GM23338 (cell line): Measurements from ENCODE around the gene SSTR5. TPM values are rescaled to one million over a fixed set of nuclear protein-coding genes. Genes with fewer than 3 reads are reported as not detected.

Experiments used
- ATAC-seq: fragments of 200-7000 bp; cut with Tn5 transposase; 3 replicates; pipeline ENCODE4 v1.9.1; 2020
- DNase-seq: peaks from one replicate; pipeline ENCODE4 v3.0.0-alpha.2; 2015; ENCODE audit warnings: low spot score
- H2AFZ ChIP-seq: fragments of 200-600 bp; sonication (generic); 2 replicates; pipeline ENCODE4 v1.8.0; 2016; ENCODE audit warnings: antibody characterized with exemption, mild to moderate bottlenecking, moderate library complexity
- H3F3A ChIP-seq: fragments of 200-600 bp; sonication (generic); replicated peaks from 2 replicates; pipeline ENCODE4 v1.8.0; 2017; ENCODE audit warnings: antibody characterized with exemption, mixed run types, low read depth
- H3K27ac ChIP-seq: fragments of 200-600 bp; sonication (generic); 2 replicates; pipeline ENCODE4 v1.6.1; 2016; ENCODE audit warnings: low read depth
- H3K27me3 ChIP-seq: fragments of 200-600 bp; sonication (generic); 2 replicates; pipeline ENCODE4 v1.8.0; 2016; ENCODE audit warnings: mild to moderate bottlenecking, mixed run types, moderate library complexity; ENCODE audit not compliant: insufficient read depth
- H3K36me3 ChIP-seq: fragments of 200-600 bp; sonication (generic); 2 replicates; pipeline ENCODE4 v1.8.0; 2016; ENCODE audit warnings: mild to moderate bottlenecking; ENCODE audit not compliant: insufficient read depth
- H3K4me1 ChIP-seq: fragments of 200-600 bp; sonication (generic); 2 replicates; pipeline ENCODE4 v1.8.0; 2016; ENCODE audit warnings: mild to moderate bottlenecking, moderate library complexity; ENCODE audit not compliant: insufficient read depth
- H3K4me2 ChIP-seq: fragments of 200-600 bp; sonication (generic); 2 replicates; pipeline ENCODE4 v1.7.1; 2017; ENCODE audit warnings: mixed run types
- H3K4me3 ChIP-seq: fragments of 200-600 bp; sonication (generic); 2 replicates; pipeline ENCODE4 v1.6.1; 2016; ENCODE audit warnings: mixed run types
- H3K79me2 ChIP-seq: fragments of 200-600 bp; sonication (generic); replicated peaks from 2 replicates; pipeline ENCODE4 v1.8.0; 2017; ENCODE audit warnings: mild to moderate bottlenecking; ENCODE audit not compliant: insufficient read depth
- H3K9me2 ChIP-seq: fragments of 200-600 bp; sonication (generic); 2 replicates; pipeline ENCODE4 v1.8.0; 2017; ENCODE audit not compliant: insufficient read depth
- H4K20me1 ChIP-seq: fragments of 200-600 bp; sonication (generic); replicated peaks from 2 replicates; pipeline ENCODE4 v1.8.0; 2017; ENCODE audit warnings: mild to moderate bottlenecking; ENCODE audit not compliant: insufficient read depth
- H3K27ac Mint-ChIP-seq: 2 replicates; pipeline ENCODE4 v1.8.0; 2020; ENCODE audit warnings: inconsistent platforms, mild to moderate bottlenecking, moderate library complexity, mixed read lengths
- H3K27me3 Mint-ChIP-seq: 3 replicates; pipeline ENCODE4 v1.8.0; 2022; ENCODE audit warnings: low read depth, mild to moderate bottlenecking, moderate library complexity, mixed read lengths, inconsistent platforms; ENCODE audit not compliant: insufficient read depth, poor library complexity
- H3K36me3 Mint-ChIP-seq: 3 replicates; pipeline ENCODE4 v1.8.0; 2021; ENCODE audit warnings: low read depth, mild to moderate bottlenecking, inconsistent platforms, moderate library complexity, mixed read lengths
- H3K4me1 Mint-ChIP-seq: 3 replicates; pipeline ENCODE4 v1.8.0; 2020; ENCODE audit warnings: mild to moderate bottlenecking, inconsistent platforms, mixed read lengths
- H3K4me3 Mint-ChIP-seq: 3 replicates; pipeline ENCODE4 v1.8.0; 2021; ENCODE audit warnings: moderate library complexity, mild to moderate bottlenecking, inconsistent platforms, mixed read lengths
- H3K9me3 Mint-ChIP-seq: 3 replicates; pipeline ENCODE4 v1.8.0; 2020; ENCODE audit warnings: moderate library complexity, mild to moderate bottlenecking, inconsistent platforms, mixed read lengths
- CREB1 ChIP-seq: fragments of 250-450 bp; sonication (Bioruptor Pico); IDR thresholded peaks from 2 replicates; pipeline ENCODE4 v1.5.0; 2020; ENCODE audit warnings: low read depth, mild to moderate bottlenecking, moderate library complexity
- CTCF ChIP-seq, 2 experiments: fragments of 200-600 bp in 1 of 2; sonication (generic) in 1 of 2; conservative IDR thresholded peaks; 2 replicates each; pipeline versions ENCODE4 v1.5.1 to v1.6.1; 2016 to 2017; ENCODE audit warnings: antibody characterized with exemption in 2 of 2, low read depth in 2 of 2, mild to moderate bottlenecking in 2 of 2, moderate library complexity in 1 of 2
- NANOG ChIP-seq: IDR thresholded peaks from 2 replicates; pipeline ENCODE4 v1.6.1; 2016; ENCODE audit warnings: antibody characterized with exemption, borderline replicate concordance
- REST ChIP-seq: IDR thresholded peaks from one replicate; pipeline ENCODE4 v1.6.1; 2018; ENCODE audit warnings: antibody characterized with exemption; ENCODE audit not compliant: unreplicated experiment
- STAT1 ChIP-seq: IDR thresholded peaks from one replicate; pipeline ENCODE4 v1.6.1; 2016; ENCODE audit warnings: antibody characterized with exemption; ENCODE audit not compliant: unreplicated experiment
- polyA plus RNA-seq: library from polyadenylated mRNA; unstranded; fragments of >200 nt; fragmentation: Nextera tagmentation; extraction: Ambion mirVana; gene quantifications from 2 replicates; pipeline ENCODE4 v1.2.1, GENCODE V29; 2016
- total RNA-seq: library from RNA; depleted of rRNA; stranded (reverse); fragments of >200 nt; shearing (Covaris generic); gene quantifications from 2 replicates; pipeline ENCODE4 v1.2.3, GENCODE V29; 2014

Gene SSTR5
- total and polyA plus RNA-seq, 2 experiments from 2014 or later = 0.60 to 1.0 TPM

GRCh38 chr16:1033128-1033679, 39.3 kb upstream of the SSTR5 start:
- Histone ChIP-seq H3K4me2 (no peak overlapping the region), H3K4me3 (no peak overlapping the region), H3K79me2 (no peaks in the 10 kb centered on the region), H3K36me3 (no peaks in the 10 kb centered on the region), H3K27me3 (no peaks in the 10 kb centered on the region), H3K4me1 (no peaks in the 10 kb centered on the region), H3K27ac (no peak overlapping the region), H3K9me2 (no peaks in the 10 kb centered on the region), H4K20me1 (no peaks in the 10 kb centered on the region), H2AFZ (no peak overlapping the region), H3F3A (no peaks in the 10 kb centered on the region)
- Mint-ChIP-seq H3K36me3 (no peaks in the 10 kb centered on the region), H3K9me3 (no peaks in the 10 kb centered on the region), H3K27me3 (peaks cover 5% of the 10 kb centered on the region), H3K27ac (no peak overlapping the region), H3K4me3 (no peak overlapping the region), H3K4me1 (no peaks in the 10 kb centered on the region)
- DNase-seq = no peak
- TF ChIP-seq NANOG = no peak
- TF ChIP-seq CREB1 (CRISPR knock-in tag) = no peak
- TF ChIP-seq REST = no peak
- no peak for TF ChIP-seq STAT1
- TF ChIP-seq CTCF (conservative IDR thresholded peaks at IDR 0.05; ENCODE audit: low read depth in 2 of 2) = no peak
- no peak for ATAC-seq

- Histone ChIP-seq H3K4me2 (no peak overlapping the region), H3K4me1 (no peaks in the 10 kb centered on the region), H3K36me3 (no peaks in the 10 kb centered on the region), H3K27me3 (no peaks in the 10 kb centered on the region), H3F3A (no peaks in the 10 kb centered on the region), H3K4me3 (no peak overlapping the region), H2AFZ (no peak overlapping the region), H3K79me2 (no peaks in the 10 kb centered on the region), H3K27ac (no peak overlapping the region), H3K9me2 (no peaks in the 10 kb centered on the region), H4K20me1 (no peaks in the 10 kb centered on the region)
- H3K4me1 Mint-ChIP-seq = no peaks in the 10 kb centered on the region
- no peaks in the 10 kb centered on the region for H3K36me3 Mint-ChIP-seq
- H3K9me3 Mint-ChIP-seq = no peaks in the 10 kb centered on the region
- no peak for DNase-seq
- H3K27me3 Mint-ChIP-seq = peaks cover 4% of the 10 kb centered on the region
- TF ChIP-seq CREB1 (CRISPR knock-in tag) = no peak
- no peak for ATAC-seq
- H3K4me3 Mint-ChIP-seq = no peak overlapping the region
- H3K27ac Mint-ChIP-seq = no peak overlapping the region
Measured at GRCh38 chr16:1034230-1035065, 38.1 kb upstream of the SSTR5 start.
